SK-N-SH (cell line): ENCODE data around the gene SIGLEC6. TPM values are rescaled to one million over a fixed set of nuclear protein-coding genes. Genes with fewer than 3 reads are reported as not detected.

Source experiments
- CTCF ChIA-PET: fragments of 300-600, 350-600 bp; formaldehyde crosslinking; extraction: SDS; loops from one replicate; lab custom pipeline; 2021; lab: Yijun Ruan, JAX
- POLR2A ChIA-PET: fragments of 350-600 bp; sonication (Branson Sonifier 250); formaldehyde crosslinking; extraction: SDS; loops from one replicate; lab custom pipeline; 2020; ENCODE audit warnings: antibody characterized with exemption, inconsistent platforms; lab: Yijun Ruan, JAX
- DNase-seq: peaks from one replicate; pipeline ENCODE4 v3.0.0; 2012
- H2AFZ ChIP-seq: fragments of 200-600 bp; sonication (generic); 2 replicates; pipeline ENCODE4 v1.8.1; 2016; ENCODE audit warnings: antibody characterized with exemption, mild to moderate bottlenecking, low read depth
- H3F3A ChIP-seq: fragments of 200-600 bp; sonication (generic); replicated peaks from 2 replicates; pipeline ENCODE3; 2016; ENCODE audit warnings: antibody characterized with exemption, mild to moderate bottlenecking; ENCODE audit not compliant: insufficient read depth
- H3K27ac ChIP-seq, 2 experiments: fragments of 200-500 bp in 1 of 2; fragments of 200-600 bp in 1 of 2; sonication (Bioruptor generic) in 1 of 2; sonication (generic), shearing (Covaris generic) in 1 of 2; 2 replicates each; pipeline versions ENCODE4 v1.5.1 to v1.6.1; 2014 to 2016; ENCODE audit warnings: low read depth in 2 of 2, inconsistent platforms in 1 of 2, low read length in 1 of 2, mild to moderate bottlenecking in 1 of 2, mixed read lengths in 1 of 2
- H3K27me3 ChIP-seq: fragments of 200-600 bp; sonication (generic), shearing (Covaris generic); 2 replicates; pipeline ENCODE4 v1.6.1; 2016; ENCODE audit warnings: mixed run types; ENCODE audit not compliant: insufficient read depth
- H3K36me3 ChIP-seq, 2 experiments: fragments of 200-500 bp in 1 of 2; fragments of 200-600 bp in 1 of 2; sonication (Bioruptor generic) in 1 of 2; sonication (generic) in 1 of 2; replicated peaks in 1 of 2; 2 replicates each; pipeline versions ENCODE3 to v1.5.1; 2014 to 2016; ENCODE audit warnings: low read length in 1 of 2, mild to moderate bottlenecking in 1 of 2; ENCODE audit not compliant: insufficient read depth in 2 of 2, control insufficient read depth in 1 of 2
- H3K4me1 ChIP-seq, 2 experiments: fragments of 200-500 bp in 1 of 2; fragments of 200-600 bp in 1 of 2; sonication (Bioruptor generic) in 1 of 2; sonication (generic), shearing (Covaris generic) in 1 of 2; 2 replicates each; pipeline versions ENCODE4 v1.5.1 to v1.6.1; 2014 to 2016; ENCODE audit warnings: low read depth in 1 of 2, low read length in 1 of 2, mixed run types in 1 of 2; ENCODE audit not compliant: insufficient read depth in 2 of 2, control insufficient read depth in 1 of 2
- H3K4me2 ChIP-seq: fragments of 200-600 bp; sonication (generic), shearing (Covaris generic); 2 replicates; pipeline ENCODE4 v1.6.1; 2017; ENCODE audit warnings: mixed run types
- H3K4me3 ChIP-seq, 2 experiments: fragments of 200-500 bp in 1 of 2; fragments of 200-600 bp in 1 of 2; sonication (Bioruptor generic) in 1 of 2; sonication (generic), shearing (Covaris generic) in 1 of 2; 2 replicates each; pipeline versions ENCODE4 v1.5.1 to v1.8.1; 2014 to 2016; ENCODE audit warnings: low read depth in 2 of 2, inconsistent platforms in 1 of 2, low read length in 1 of 2, mild to moderate bottlenecking in 1 of 2, mixed read lengths in 1 of 2, moderate library complexity in 1 of 2
- H3K79me2 ChIP-seq: fragments of 200-600 bp; sonication (generic); 2 replicates; pipeline ENCODE4 v1.8.1; 2017; ENCODE audit warnings: mild to moderate bottlenecking; ENCODE audit not compliant: insufficient read depth
- H3K9ac ChIP-seq: fragments of 200-600 bp; sonication (generic); 2 replicates; pipeline ENCODE4 v1.6.1; 2017; ENCODE audit warnings: mixed run types
- H3K9me2 ChIP-seq: fragments of 200-600 bp; sonication (generic); 2 replicates; pipeline ENCODE4 v1.6.1; 2017; ENCODE audit warnings: mixed run types
- H3K9me3 ChIP-seq: fragments of 200-600 bp; sonication (generic); 2 replicates; pipeline ENCODE4 v1.6.1; 2017; ENCODE audit warnings: mixed run types, mild to moderate bottlenecking, moderate library complexity
- H4K20me1 ChIP-seq: fragments of 200-600 bp; sonication (generic); 2 replicates; pipeline ENCODE4 v1.6.1; 2017; ENCODE audit warnings: mild to moderate bottlenecking, mixed run types; ENCODE audit not compliant: insufficient read depth
- CHD2 ChIP-seq: fragments of 150-350 bp; IDR thresholded peaks from 2 replicates; pipeline ENCODE4 v1.6.1; 2018; ENCODE audit warnings: low read length; ENCODE audit not compliant: partially characterized antibody
- ELF1 ChIP-seq: IDR thresholded peaks from 2 replicates; pipeline ENCODE4 v1.4.0; 2012
- EZH2phosphoT487 ChIP-seq: fragments of 200-600 bp; sonication (generic); IDR thresholded peaks from 2 replicates; pipeline ENCODE4 v1.6.1; 2017; ENCODE audit warnings: low read depth, mixed run types, mild to moderate bottlenecking, antibody characterized with exemption, moderate library complexity, borderline replicate concordance
- FOSL2 ChIP-seq: IDR thresholded peaks from 2 replicates; pipeline ENCODE4 v1.4.0; 2012; ENCODE audit warnings: low read depth, mild to moderate bottlenecking, moderate library complexity, borderline replicate concordance
- GABPA ChIP-seq: IDR thresholded peaks from 2 replicates; pipeline ENCODE4 v1.4.0; 2012; ENCODE audit warnings: low read depth, mild to moderate bottlenecking
- JUND ChIP-seq: IDR thresholded peaks from 2 replicates; pipeline ENCODE4 v1.4.0; 2012
- NRF1 ChIP-seq: IDR thresholded peaks from 2 replicates; pipeline ENCODE4 v1.6.1; 2012; ENCODE audit warnings: low read depth, mild to moderate bottlenecking, low read length
- RCOR1 ChIP-seq: fragments of 150-350 bp; IDR thresholded peaks from 2 replicates; pipeline ENCODE4 v1.6.1; 2017; ENCODE audit warnings: antibody characterized with exemption, low read length
- RFX5 ChIP-seq: IDR thresholded peaks from 2 replicates; pipeline ENCODE4 v1.6.1; 2012; ENCODE audit warnings: mild to moderate bottlenecking, improper control_type of control experiment, low read length
- SMC3 ChIP-seq: IDR thresholded peaks from 2 replicates; pipeline ENCODE4 v1.6.1; 2012; ENCODE audit warnings: low read depth, low read length, improper control_type of control experiment
- WGBS: methylation state at CpG from one replicate; pipeline ENCODE4 v1.1.6; 2017; ENCODE audit warnings: low lambda C conversion rate; 5-methylcytosine and 5-hydroxymethylcytosine counted together
- polyA plus RNA-seq, 3 experiments: library from polyadenylated mRNA; depleted of rRNA; stranded (reverse); fragments of >200 nt; gene quantifications; 2 replicates each; pipeline ENCODE4 v1.2.3, GENCODE V29; 2012
- TF ChIP-seq, protein P1 (sequence below): fragments of 150-350 bp; IDR thresholded peaks from 2 replicates; pipeline ENCODE4 v1.6.1; 2016; ENCODE audit warnings: mild to moderate bottlenecking, low read depth, low read length
- TF ChIP-seq, protein P2 (sequence below): fragments of 200-600 bp; sonication (generic); IDR thresholded peaks from 2 replicates; pipeline ENCODE4 v1.6.1; 2017; ENCODE audit warnings: antibody characterized with exemption, mild to moderate bottlenecking, moderate library complexity

Gene SIGLEC6
- polyA plus RNA-seq, 1 of the 3 experiments (the other 2 are of a cell fraction) = not detected

DNA sequence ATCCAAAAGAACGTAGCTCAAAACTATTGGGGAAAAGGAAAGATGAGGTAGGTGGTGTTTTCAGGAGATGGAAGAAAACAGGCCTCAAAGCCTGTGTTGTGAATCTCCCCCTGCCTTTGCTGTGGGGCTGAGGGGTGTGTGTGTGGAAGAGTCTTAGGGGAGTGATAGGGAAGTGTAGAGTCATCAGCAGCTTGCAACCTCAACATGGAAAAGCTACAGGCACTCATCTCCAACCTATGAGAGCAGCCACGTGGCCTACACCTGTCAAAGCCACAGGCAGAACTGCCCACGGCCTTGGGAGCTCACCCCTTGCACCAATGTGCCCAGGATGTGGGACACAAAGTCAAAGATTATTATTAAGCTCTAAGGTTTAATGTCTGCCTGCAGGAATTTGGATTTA lies 25.6 kb downstream of the SIGLEC6 start (continued):
- TF ChIP-seq FOSL2 = no peak
- TF ChIP-seq, protein P1, sequence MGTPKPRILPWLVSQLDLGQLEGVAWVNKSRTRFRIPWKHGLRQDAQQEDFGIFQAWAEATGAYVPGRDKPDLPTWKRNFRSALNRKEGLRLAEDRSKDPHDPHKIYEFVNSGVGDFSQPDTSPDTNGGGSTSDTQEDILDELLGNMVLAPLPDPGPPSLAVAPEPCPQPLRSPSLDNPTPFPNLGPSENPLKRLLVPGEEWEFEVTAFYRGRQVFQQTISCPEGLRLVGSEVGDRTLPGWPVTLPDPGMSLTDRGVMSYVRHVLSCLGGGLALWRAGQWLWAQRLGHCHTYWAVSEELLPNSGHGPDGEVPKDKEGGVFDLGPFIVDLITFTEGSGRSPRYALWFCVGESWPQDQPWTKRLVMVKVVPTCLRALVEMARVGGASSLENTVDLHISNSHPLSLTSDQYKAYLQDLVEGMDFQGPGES = no peak
- TF ChIP-seq, protein P2, sequence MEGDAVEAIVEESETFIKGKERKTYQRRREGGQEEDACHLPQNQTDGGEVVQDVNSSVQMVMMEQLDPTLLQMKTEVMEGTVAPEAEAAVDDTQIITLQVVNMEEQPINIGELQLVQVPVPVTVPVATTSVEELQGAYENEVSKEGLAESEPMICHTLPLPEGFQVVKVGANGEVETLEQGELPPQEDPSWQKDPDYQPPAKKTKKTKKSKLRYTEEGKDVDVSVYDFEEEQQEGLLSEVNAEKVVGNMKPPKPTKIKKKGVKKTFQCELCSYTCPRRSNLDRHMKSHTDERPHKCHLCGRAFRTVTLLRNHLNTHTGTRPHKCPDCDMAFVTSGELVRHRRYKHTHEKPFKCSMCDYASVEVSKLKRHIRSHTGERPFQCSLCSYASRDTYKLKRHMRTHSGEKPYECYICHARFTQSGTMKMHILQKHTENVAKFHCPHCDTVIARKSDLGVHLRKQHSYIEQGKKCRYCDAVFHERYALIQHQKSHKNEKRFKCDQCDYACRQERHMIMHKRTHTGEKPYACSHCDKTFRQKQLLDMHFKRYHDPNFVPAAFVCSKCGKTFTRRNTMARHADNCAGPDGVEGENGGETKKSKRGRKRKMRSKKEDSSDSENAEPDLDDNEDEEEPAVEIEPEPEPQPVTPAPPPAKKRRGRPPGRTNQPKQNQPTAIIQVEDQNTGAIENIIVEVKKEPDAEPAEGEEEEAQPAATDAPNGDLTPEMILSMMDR = no peak
- TF ChIP-seq NRF1 = no peak
- no peak for TF ChIP-seq GABPA
- no peak for TF ChIP-seq ELF1
- TF ChIP-seq SMC3 = no peak
- no peak for TF ChIP-seq JUND

DNA sequence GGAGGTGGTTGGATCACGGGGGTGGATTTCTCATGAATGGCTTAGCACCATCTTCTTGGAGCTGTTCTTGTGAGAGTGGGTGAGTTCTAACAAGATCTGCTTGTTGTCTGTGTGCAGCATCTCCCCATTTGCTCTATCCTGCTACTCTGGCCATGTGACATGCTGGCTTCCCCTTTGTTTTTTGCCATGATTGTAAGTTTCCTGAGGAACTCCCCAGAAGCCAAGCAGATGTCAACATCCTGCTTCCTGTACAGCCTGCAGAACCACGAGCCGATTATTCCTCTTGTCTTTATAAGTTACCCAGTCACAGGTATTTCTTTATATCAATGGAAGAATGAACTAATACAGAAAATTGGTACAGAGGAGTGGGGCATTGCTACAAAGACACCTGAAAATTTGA lies 27.6 kb downstream of the SIGLEC6 start:
- Histone ChIP-seq H3K4me1 (no peaks in the 10 kb centered on the region), H3K27ac (no peak overlapping the region), H3K36me3 (no peaks in the 10 kb centered on the region), H3K79me2 (no peaks in the 10 kb centered on the region), H3K9me2 (no peaks in the 10 kb centered on the region), H3F3A (no peaks in the 10 kb centered on the region), H3K27me3 (peaks cover 15% of the 10 kb centered on the region; the same call in 1 of the 2 replicates)
- CTCF ChIA-PET = interaction anchor here (1.2 to 2.5 kb wide), 3 partner anchors 12 to 207 kb away, joined by 3 to 12 read pairs (median 4); no protein-coding TSS in a partner anchor
- TF ChIP-seq GABPA = no peak
- TF ChIP-seq CHD2 = no peak
- TF ChIP-seq RFX5 = no peak
- no peak for TF ChIP-seq EZH2phosphoT487
- TF ChIP-seq RCOR1 = no peak
- TF ChIP-seq, protein P2 = no peak
- TF ChIP-seq, all 33 proteins: peak for 0
- no peak overlapping the region for H2AFZ ChIP-seq
- 0% methylated on average over 3 of the region's 3 CpGs for WGBS
- H3K9me3 ChIP-seq = no peaks in the 10 kb centered on the region
- no peaks in the 10 kb centered on the region for H4K20me1 ChIP-seq
- H3K4me2 ChIP-seq = no peak overlapping the region
- DNase-seq = no peak
- POLR2A ChIA-PET = no interaction called here
- no peak overlapping the region for H3K4me3 ChIP-seq
- no peak overlapping the region for H3K9ac ChIP-seq
